ENCODE measurements around the gene DGCR2. TPM values are rescaled to one million over a fixed set of nuclear protein-coding genes. Genes with fewer than 3 reads are reported as not detected.
"Not testable (repeated sequence)": the region's sequence is repeated elsewhere in the genome, so short reads cannot be mapped to it uniquely, and the experiment has no call there.

DGCR2 gene
- total RNA-seq, 1 experiment from 2014 or later, result 42.9 TPM

GRCh38 chr22:19034031-19034723 is 88.0 kb downstream of the DGCR2 start:
- CTCF ChIA-PET; BruUV-seq (replicated peaks); H3K4me2 ChIP-seq (ENCODE audit: low read length); intact Hi-C loops (cut with micrococcal nuclease); H3K9me2 ChIP-seq (ENCODE audit: insufficient read depth); H3K27ac ChIP-seq (ENCODE audit: low read depth, low read length); H3K9ac ChIP-seq (ENCODE audit: low read length); H3K27me3 ChIP-seq (ENCODE audit: insufficient read depth, low read length); H3K36me3 ChIP-seq (ENCODE audit: control insufficient read depth in 1 of 2, insufficient read depth in 2 of 2, low read length in 2 of 2); H4K20me1 ChIP-seq (ENCODE audit: insufficient read depth); DNase-seq (ENCODE audit: low read depth, low spot score); H2AFZ ChIP-seq (ENCODE audit: low read depth, low read length, poor library complexity, severe bottlenecking); H3K4me3 ChIP-seq (replicated peaks in 1 of 2; ENCODE audit: low read depth in 1 of 2, low read length in 2 of 2); H3K79me2 ChIP-seq (ENCODE audit: insufficient read depth, low read length); H3K9me3 ChIP-seq (ENCODE audit: control insufficient read depth in 1 of 2, insufficient read depth in 1 of 2, low read depth in 1 of 2, low read length in 2 of 2); RAD21 ChIA-PET (ENCODE audit: low non-redundant PET in 1 of 2, low total read pairs in 2 of 2, uncharacterized antibody in 2 of 2, unreplicated experiment in 2 of 2); POLR2A ChIA-PET; ATAC-seq; H3K4me1 ChIP-seq (ENCODE audit: control insufficient read depth in 1 of 2, insufficient read depth in 2 of 2, low read length in 2 of 2): not testable (repeated sequence)

DNA sequence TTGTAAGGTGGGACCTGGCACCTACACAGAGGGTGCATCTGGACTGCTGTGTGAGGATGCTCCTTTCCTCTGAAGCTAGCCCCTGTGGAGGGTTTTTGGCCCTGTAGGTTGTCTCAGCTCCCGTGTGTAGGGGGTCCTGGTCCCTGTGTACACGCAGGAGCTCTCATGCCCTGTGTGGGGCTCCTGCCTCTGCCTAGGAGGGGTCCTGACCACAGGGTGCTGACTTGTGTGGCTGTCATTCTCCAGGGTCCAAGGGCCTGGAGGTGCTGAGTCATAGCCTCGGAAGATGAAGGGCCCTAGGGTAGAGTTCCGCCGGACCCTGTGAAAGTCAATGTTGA is 88.7 kb downstream of the DGCR2 start:
- H3K9me2 ChIP-seq (ENCODE audit: insufficient read depth); POLR2A ChIA-PET; H2AFZ ChIP-seq (ENCODE audit: low read depth, low read length, poor library complexity, severe bottlenecking); CTCF ChIA-PET; H4K20me1 ChIP-seq (ENCODE audit: insufficient read depth); intact Hi-C loops (cut with micrococcal nuclease); H3K36me3 ChIP-seq (ENCODE audit: control insufficient read depth in 1 of 2, insufficient read depth in 2 of 2, low read length in 2 of 2); BruUV-seq (replicated peaks); H3K79me2 ChIP-seq (ENCODE audit: insufficient read depth, low read length); RAD21 ChIA-PET (ENCODE audit: low non-redundant PET in 1 of 2, low total read pairs in 2 of 2, uncharacterized antibody in 2 of 2, unreplicated experiment in 2 of 2); H3K9ac ChIP-seq (ENCODE audit: low read length); DNase-seq (ENCODE audit: low read depth, low spot score); H3K9me3 ChIP-seq (ENCODE audit: control insufficient read depth in 1 of 2, insufficient read depth in 1 of 2, low read depth in 1 of 2, low read length in 2 of 2); H3K4me2 ChIP-seq (ENCODE audit: low read length); H3K27me3 ChIP-seq (ENCODE audit: insufficient read depth, low read length); H3K4me3 ChIP-seq (replicated peaks in 1 of 2; ENCODE audit: low read depth in 1 of 2, low read length in 2 of 2); H3K4me1 ChIP-seq (ENCODE audit: control insufficient read depth in 1 of 2, insufficient read depth in 2 of 2, low read length in 2 of 2); ATAC-seq; H3K27ac ChIP-seq (ENCODE audit: low read depth, low read length): not testable (repeated sequence)

DNA sequence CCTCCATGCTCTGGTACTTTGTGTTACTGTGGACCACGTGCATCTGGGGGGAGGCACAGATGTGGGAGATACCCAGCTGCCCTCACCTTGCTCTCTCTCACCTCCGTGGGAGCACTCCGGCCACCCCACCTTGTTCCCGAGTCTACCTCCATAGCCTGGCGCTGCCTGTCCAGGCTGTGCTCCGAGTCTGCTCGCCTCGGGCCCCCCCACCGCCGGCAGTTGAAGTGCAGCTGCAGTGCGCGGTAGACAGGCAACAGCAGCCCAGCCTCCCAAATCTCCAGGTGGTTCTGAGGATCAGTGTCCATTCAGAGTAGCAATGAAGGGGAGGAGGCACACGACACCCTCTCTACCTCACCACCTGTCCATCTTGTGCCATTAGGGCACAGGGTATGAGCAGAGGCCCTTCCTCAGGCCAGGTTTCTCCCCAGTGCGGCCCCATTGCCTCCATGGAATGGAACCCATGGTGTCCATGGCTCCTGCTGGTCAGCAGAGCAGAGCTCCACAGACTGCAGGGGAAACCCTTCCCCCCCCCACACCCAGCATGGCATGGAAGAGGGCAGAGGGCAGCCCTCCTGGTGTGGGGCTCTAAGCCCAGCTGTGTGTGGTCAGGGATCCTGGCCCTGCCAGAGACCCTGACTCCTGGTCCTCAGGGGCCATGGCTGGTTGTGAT is 89.2 kb downstream of the DGCR2 start:
- DNase-seq (ENCODE audit: low read depth, low spot score); H2AFZ ChIP-seq (ENCODE audit: low read depth, low read length, poor library complexity, severe bottlenecking); H3K9ac ChIP-seq (ENCODE audit: low read length); H3K79me2 ChIP-seq (ENCODE audit: insufficient read depth, low read length); H3K27me3 ChIP-seq (ENCODE audit: insufficient read depth, low read length); H3K4me3 ChIP-seq (replicated peaks in 1 of 2; ENCODE audit: low read depth in 1 of 2, low read length in 2 of 2); POLR2A ChIA-PET; H3K9me2 ChIP-seq (ENCODE audit: insufficient read depth); H3K4me2 ChIP-seq (ENCODE audit: low read length); H4K20me1 ChIP-seq (ENCODE audit: insufficient read depth); intact Hi-C loops (cut with micrococcal nuclease); CTCF ChIA-PET; H3K36me3 ChIP-seq (ENCODE audit: control insufficient read depth in 1 of 2, insufficient read depth in 2 of 2, low read length in 2 of 2); H3K9me3 ChIP-seq (ENCODE audit: control insufficient read depth in 1 of 2, insufficient read depth in 1 of 2, low read depth in 1 of 2, low read length in 2 of 2); ATAC-seq; H3K27ac ChIP-seq (ENCODE audit: low read depth, low read length); RAD21 ChIA-PET (ENCODE audit: low non-redundant PET in 1 of 2, low total read pairs in 2 of 2, uncharacterized antibody in 2 of 2, unreplicated experiment in 2 of 2); BruUV-seq (replicated peaks); H3K4me1 ChIP-seq (ENCODE audit: control insufficient read depth in 1 of 2, insufficient read depth in 2 of 2, low read length in 2 of 2): not testable (repeated sequence)

GRCh38 chr22:19032156-19032785 is 89.9 kb downstream of the DGCR2 start:
- H3K27ac ChIP-seq (ENCODE audit: low read depth, low read length); H3K9me2 ChIP-seq (ENCODE audit: insufficient read depth); H3K36me3 ChIP-seq (ENCODE audit: control insufficient read depth in 1 of 2, insufficient read depth in 2 of 2, low read length in 2 of 2); H3K4me2 ChIP-seq (ENCODE audit: low read length); H3K4me1 ChIP-seq (ENCODE audit: control insufficient read depth in 1 of 2, insufficient read depth in 2 of 2, low read length in 2 of 2); DNase-seq (ENCODE audit: low read depth, low spot score); H3K27me3 ChIP-seq (ENCODE audit: insufficient read depth, low read length); RAD21 ChIA-PET (ENCODE audit: low non-redundant PET in 1 of 2, low total read pairs in 2 of 2, uncharacterized antibody in 2 of 2, unreplicated experiment in 2 of 2); H2AFZ ChIP-seq (ENCODE audit: low read depth, low read length, poor library complexity, severe bottlenecking); H3K4me3 ChIP-seq (replicated peaks in 1 of 2; ENCODE audit: low read depth in 1 of 2, low read length in 2 of 2); CTCF ChIA-PET; ATAC-seq; POLR2A ChIA-PET; H4K20me1 ChIP-seq (ENCODE audit: insufficient read depth); H3K9me3 ChIP-seq (ENCODE audit: control insufficient read depth in 1 of 2, insufficient read depth in 1 of 2, low read depth in 1 of 2, low read length in 2 of 2); intact Hi-C loops (cut with micrococcal nuclease); H3K9ac ChIP-seq (ENCODE audit: low read length); BruUV-seq (replicated peaks); H3K79me2 ChIP-seq (ENCODE audit: insufficient read depth, low read length): not testable (repeated sequence)
